Smooth muscle cell (in vitro differentiated cells): ENCODE measurements around the gene ZNF506. TPM values are rescaled to one million over a fixed set of nuclear protein-coding genes. Genes with fewer than 3 reads are reported as not detected.

Source experiments
- DNase-seq: peaks from one replicate; lab custom pipeline; 2025; ENCODE audit not compliant: unreplicated experiment; lab: John Stamatoyannopoulos, UW
- H2AFZ ChIP-seq: fragments of 200-600 bp; sonication (generic); 2 replicates; pipeline ENCODE4 v1.6.0; 2016; ENCODE audit warnings: antibody characterized with exemption, low read depth, mild to moderate bottlenecking
- H3F3A ChIP-seq: fragments of 200-600 bp; sonication (generic); 2 replicates; pipeline ENCODE4 v1.6.0; 2017; ENCODE audit warnings: antibody characterized with exemption, low read depth
- H3K27ac ChIP-seq: fragments of 200-600 bp; sonication (generic); 2 replicates; pipeline ENCODE4 v1.5.1; 2016; ENCODE audit warnings: low read depth, mild to moderate bottlenecking
- H3K27me3 ChIP-seq: fragments of 200-600 bp; sonication (generic); 2 replicates; pipeline ENCODE4 v1.6.1; 2016; ENCODE audit warnings: low read depth, mild to moderate bottlenecking
- H3K36me3 ChIP-seq: fragments of 200-600 bp; sonication (generic); 2 replicates; pipeline ENCODE4 v1.5.1; 2016; ENCODE audit warnings: low read depth
- H3K4me1 ChIP-seq: fragments of 200-600 bp; sonication (generic); 2 replicates; pipeline ENCODE4 v1.5.1; 2016; ENCODE audit warnings: low read depth
- H3K4me2 ChIP-seq: fragments of 200-600 bp; sonication (generic); 2 replicates; pipeline ENCODE4 v1.6.0; 2016; ENCODE audit warnings: mild to moderate bottlenecking
- H3K4me3 ChIP-seq: fragments of 200-600 bp; sonication (generic); 2 replicates; pipeline ENCODE4 v1.5.1; 2016; ENCODE audit warnings: mild to moderate bottlenecking
- H3K79me2 ChIP-seq: fragments of 200-600 bp; sonication (generic); 2 replicates; pipeline ENCODE4 v1.6.0; 2016; ENCODE audit warnings: low read depth, mild to moderate bottlenecking
- H3K9ac ChIP-seq: fragments of 200-600 bp; sonication (generic); 2 replicates; pipeline ENCODE4 v1.6.0; 2016; ENCODE audit warnings: low read depth
- H3K9me3 ChIP-seq: fragments of 200-600 bp; sonication (generic); replicated peaks from 2 replicates; pipeline ENCODE4 v1.5.1; 2016; ENCODE audit warnings: low read depth
- H4K20me1 ChIP-seq: fragments of 200-600 bp; sonication (generic); 2 replicates; pipeline ENCODE4 v1.6.0; 2016; ENCODE audit warnings: low read depth
- WGBS: methylation state at CpG from one replicate; pipeline ENCODE4 v1.1.7; 2016; ENCODE audit warnings: low lambda C conversion rate; 5-methylcytosine and 5-hydroxymethylcytosine counted together
- polyA plus RNA-seq: library from polyadenylated mRNA; unstranded; fragments of >200 nt; fragmentation: Nextera tagmentation; extraction: Ambion mirVana; gene quantifications from 2 replicates; pipeline ENCODE4 v1.2.1, GENCODE V29; 2016
- total RNA-seq: library from RNA; depleted of rRNA; stranded (reverse); fragments of >200 nt; gene quantifications from 2 replicates; pipeline ENCODE4 v1.2.3, GENCODE V29; 2014
- TF ChIP-seq, protein P1 (sequence below): fragments of 200-600 bp; sonication (generic); IDR thresholded peaks from 2 replicates; pipeline ENCODE4 v1.5.1; 2017; ENCODE audit warnings: borderline replicate concordance, mild to moderate bottlenecking, antibody characterized with exemption; ENCODE audit not compliant: insufficient read depth, poor library complexity, severe bottlenecking

ZNF506 gene
- total and polyA plus RNA-seq, 2 experiments from 2014 or later = 6.7 to 27.7 TPM

DNA sequence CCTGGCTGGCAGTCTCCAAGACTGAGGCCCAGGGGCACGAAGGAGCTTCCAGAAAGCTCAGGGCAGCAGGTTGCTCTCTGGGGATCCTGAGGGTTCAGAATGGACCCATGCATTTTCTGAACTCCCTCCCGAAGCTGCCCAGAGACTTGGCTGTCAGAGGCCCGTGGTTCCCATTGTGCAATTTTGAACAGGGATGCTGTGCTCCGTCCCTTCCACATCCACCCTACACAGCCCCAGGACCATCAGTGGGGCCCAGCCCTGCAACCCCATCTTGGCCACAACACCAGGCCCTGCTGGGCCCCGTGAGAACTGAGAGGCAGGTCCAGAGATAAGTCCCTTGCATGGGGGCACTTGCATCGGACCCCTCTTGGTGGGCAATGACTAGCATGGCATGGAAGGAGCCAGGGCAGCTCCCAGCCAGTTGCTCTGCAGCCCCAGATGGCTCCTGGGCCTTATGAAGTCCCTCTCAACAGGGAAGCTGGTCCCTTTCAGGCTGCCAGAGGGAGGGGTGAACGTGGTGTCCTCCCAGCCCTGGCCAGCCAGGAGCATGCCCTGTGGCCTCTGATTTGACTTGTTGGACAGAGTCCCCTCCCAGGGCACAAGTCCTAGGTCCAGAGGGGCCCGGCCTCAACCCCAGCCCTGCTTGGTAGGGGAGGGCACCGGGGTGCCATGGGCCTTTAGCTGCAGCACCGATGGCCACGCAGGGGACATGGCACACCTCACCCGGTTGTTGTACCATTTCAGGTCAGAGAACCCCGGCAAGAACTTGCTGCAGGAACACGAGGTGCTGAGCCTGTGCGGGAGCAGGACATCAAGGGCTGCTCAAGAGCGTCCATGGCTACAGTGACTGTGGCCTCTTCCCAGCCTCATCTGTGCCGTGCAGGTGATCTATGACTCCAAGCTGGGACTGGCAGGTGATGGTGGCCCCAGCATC is 71.4 kb downstream of the ZNF506 start:
- Histone ChIP-seq H3K9ac (no peak overlapping the region), H3K27me3 (no peaks in the 10 kb centered on the region), H3K9me3 (no peaks in the 10 kb centered on the region), H3K27ac (no peak overlapping the region), H4K20me1 (no peaks in the 10 kb centered on the region), H3K4me1 (no peaks in the 10 kb centered on the region), H3K36me3 (no peaks in the 10 kb centered on the region), H3K4me2 (no peak overlapping the region), H3K4me3 (no peak overlapping the region), H2AFZ (no peak overlapping the region), H3F3A (no peaks in the 10 kb centered on the region), H3K79me2 (no peaks in the 10 kb centered on the region)
- 84% methylated on average over 17 of the region's 17 CpGs for WGBS
- no peak for DNase-seq
- TF ChIP-seq, protein P1, sequence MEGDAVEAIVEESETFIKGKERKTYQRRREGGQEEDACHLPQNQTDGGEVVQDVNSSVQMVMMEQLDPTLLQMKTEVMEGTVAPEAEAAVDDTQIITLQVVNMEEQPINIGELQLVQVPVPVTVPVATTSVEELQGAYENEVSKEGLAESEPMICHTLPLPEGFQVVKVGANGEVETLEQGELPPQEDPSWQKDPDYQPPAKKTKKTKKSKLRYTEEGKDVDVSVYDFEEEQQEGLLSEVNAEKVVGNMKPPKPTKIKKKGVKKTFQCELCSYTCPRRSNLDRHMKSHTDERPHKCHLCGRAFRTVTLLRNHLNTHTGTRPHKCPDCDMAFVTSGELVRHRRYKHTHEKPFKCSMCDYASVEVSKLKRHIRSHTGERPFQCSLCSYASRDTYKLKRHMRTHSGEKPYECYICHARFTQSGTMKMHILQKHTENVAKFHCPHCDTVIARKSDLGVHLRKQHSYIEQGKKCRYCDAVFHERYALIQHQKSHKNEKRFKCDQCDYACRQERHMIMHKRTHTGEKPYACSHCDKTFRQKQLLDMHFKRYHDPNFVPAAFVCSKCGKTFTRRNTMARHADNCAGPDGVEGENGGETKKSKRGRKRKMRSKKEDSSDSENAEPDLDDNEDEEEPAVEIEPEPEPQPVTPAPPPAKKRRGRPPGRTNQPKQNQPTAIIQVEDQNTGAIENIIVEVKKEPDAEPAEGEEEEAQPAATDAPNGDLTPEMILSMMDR = no peak

DNA sequence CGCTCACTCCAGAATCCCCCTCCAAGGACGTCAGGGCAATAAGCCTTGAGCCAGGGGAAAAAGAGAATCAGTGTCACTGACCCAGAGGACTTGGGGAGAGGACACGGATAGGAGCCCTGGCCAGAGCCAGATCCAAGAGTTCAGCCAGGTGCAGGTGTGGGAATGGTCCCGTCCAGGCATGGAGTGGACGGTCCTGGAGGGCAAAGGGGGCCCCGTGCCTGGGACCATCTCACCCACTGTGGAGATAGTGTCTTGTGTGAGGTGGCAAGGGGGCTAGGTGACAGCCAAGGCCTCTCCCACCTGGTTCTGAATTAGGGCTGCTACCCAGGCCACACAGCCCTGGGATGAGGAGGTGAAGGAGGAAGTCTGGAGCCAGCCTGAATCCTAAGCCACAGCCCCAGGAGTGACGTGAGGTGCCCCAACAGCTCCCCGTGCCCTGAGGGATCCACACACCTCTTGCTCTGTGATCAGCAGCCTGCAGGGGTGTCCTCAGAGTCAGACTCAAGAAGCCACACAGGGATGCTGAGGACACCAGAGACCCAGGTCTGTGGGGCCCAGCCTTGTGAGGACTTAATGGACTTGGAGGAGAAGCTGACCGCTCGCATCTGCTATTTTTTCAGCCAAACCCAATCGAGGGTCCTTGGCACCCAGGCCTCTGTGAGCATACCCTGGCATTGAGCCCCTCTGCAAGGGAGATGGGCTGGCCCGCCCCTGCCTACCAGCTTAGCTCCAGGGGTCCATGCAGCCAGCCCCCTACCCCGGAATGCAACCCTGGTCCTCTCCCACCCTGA is 72.2 kb downstream of the ZNF506 start:
- no peaks in the 10 kb centered on the region for H3K9me3 ChIP-seq

DNA sequence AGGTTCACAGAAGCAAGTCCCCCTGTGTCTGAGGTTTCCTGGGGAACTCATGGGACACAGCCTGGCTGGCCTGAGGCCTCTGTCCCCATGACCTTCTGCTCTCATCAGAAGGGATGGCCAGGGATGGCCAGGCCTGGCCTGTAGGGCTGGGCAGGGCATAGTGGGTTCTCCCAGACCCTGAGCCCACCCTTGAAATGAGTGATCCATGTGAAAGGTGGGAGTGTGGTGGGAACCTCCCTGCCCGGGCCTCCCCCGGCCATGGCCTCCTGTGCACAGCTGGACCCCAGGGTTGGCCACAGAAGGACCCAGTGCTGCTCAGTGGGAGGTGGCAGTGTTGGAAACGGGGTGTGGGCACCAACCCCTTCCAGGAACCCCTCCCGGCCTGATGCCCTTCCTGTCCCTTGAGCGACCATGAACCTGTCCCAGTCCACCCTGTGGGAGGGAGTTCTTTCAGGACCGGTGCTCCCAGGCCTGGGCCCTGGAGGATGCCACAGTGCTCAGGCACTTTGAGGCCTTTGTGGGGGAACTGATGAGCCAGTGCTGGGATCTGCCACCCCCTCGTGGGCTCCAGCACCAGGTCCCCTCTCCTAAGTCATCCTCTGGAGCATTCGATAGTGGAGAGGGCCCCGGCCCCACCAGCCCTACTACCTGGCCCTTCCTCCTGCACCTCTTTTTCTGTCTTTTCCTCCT is 73.2 kb downstream of the ZNF506 start:
- H3K79me2 ChIP-seq = no peaks in the 10 kb centered on the region
- H3K4me1 ChIP-seq = no peaks in the 10 kb centered on the region
- H3F3A ChIP-seq = no peaks in the 10 kb centered on the region
- DNase-seq = no peak
- no peak overlapping the region for H3K9ac ChIP-seq
- TF ChIP-seq, protein P1 = no peak
- WGBS = 88% methylated on average over 7 of the region's 9 CpGs
- H3K36me3 ChIP-seq = no peaks in the 10 kb centered on the region
- H3K27ac ChIP-seq = no peak overlapping the region
- no peak overlapping the region for H2AFZ ChIP-seq
- no peak overlapping the region for H3K4me2 ChIP-seq
- H3K27me3 ChIP-seq = no peaks in the 10 kb centered on the region
- no peak overlapping the region for H3K4me3 ChIP-seq
- no peaks in the 10 kb centered on the region for H4K20me1 ChIP-seq
- no peaks in the 10 kb centered on the region for H3K9me3 ChIP-seq

More for the DNA sequence above, 72.2 kb downstream of the ZNF506 start:
- Histone ChIP-seq H3K4me2 (no peak overlapping the region), H3K27me3 (no peaks in the 10 kb centered on the region), H2AFZ (no peak overlapping the region), H3K4me1 (no peaks in the 10 kb centered on the region), H3K9ac (no peak overlapping the region), H3K4me3 (no peak overlapping the region), H3K27ac (no peak overlapping the region), H3K36me3 (no peaks in the 10 kb centered on the region), H3K79me2 (no peaks in the 10 kb centered on the region), H4K20me1 (no peaks in the 10 kb centered on the region), H3F3A (no peaks in the 10 kb centered on the region)
- no peak for DNase-seq
- 80% methylated on average over 13 of the region's 13 CpGs for WGBS
- TF ChIP-seq, protein P1 = no peak
